GM12873 (cell line): ENCODE data around the gene GANAB.

Source experiments
- TF ChIP-seq, protein P1 (sequence below): IDR thresholded peaks from 2 replicates; pipeline ENCODE4 v1.5.1; 2012; ENCODE audit warnings: low read depth, mild to moderate bottlenecking, moderate library complexity, low read length, control low read depth; ENCODE audit not compliant: insufficient read depth; ENCODE audit errors: missing control alignments

GANAB gene

DNA sequence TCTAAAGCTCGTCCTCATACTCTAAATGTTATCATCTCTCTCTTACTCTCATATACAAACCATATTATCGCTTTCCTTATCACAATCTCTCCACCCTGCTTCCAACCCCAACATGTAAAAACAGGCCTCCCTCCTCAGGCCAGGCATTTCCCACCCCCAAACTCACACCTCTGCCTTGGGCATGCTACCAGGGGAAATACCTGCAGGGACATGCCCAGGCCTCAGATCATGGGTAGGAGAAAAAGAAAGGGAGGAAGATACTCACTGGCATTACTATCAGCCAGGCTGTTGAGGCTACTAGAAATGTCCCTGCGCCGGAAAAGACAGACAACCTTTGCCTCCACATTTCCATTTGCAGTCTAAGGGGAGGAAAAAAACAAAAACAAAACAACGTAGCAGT, 46.5 kb downstream of the GANAB start:
- TF ChIP-seq, protein P1, sequence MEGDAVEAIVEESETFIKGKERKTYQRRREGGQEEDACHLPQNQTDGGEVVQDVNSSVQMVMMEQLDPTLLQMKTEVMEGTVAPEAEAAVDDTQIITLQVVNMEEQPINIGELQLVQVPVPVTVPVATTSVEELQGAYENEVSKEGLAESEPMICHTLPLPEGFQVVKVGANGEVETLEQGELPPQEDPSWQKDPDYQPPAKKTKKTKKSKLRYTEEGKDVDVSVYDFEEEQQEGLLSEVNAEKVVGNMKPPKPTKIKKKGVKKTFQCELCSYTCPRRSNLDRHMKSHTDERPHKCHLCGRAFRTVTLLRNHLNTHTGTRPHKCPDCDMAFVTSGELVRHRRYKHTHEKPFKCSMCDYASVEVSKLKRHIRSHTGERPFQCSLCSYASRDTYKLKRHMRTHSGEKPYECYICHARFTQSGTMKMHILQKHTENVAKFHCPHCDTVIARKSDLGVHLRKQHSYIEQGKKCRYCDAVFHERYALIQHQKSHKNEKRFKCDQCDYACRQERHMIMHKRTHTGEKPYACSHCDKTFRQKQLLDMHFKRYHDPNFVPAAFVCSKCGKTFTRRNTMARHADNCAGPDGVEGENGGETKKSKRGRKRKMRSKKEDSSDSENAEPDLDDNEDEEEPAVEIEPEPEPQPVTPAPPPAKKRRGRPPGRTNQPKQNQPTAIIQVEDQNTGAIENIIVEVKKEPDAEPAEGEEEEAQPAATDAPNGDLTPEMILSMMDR = no peak

DNA sequence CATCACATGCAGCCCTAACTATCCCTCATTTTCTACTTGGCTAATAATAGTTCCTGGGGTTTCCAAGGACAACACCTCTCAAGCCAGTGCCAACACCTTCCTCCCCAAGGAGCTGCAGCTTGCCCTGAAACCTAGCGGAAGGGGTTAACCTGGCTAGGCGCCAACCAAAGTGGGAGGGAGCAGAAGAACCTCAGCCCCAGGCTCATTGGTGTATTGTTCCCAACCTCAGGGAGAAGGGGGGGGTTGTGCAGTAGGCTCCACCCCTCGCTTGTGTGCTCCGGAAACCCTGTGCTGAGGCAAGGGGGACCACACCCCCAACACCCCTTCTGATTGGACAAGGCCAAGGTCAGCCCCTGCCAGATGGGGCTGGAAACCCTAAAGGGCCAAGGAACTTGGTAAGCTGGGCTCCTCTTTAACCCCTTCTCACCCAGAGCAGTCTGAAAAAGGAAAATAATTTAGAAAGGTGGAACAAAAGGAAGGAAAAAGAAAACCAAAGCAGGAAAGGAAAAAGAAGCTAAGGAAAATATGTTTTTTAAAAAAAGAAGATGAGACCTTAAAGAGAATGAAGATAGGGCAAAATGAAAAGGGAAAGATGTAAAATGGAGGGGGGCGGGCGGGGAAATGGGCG, 47.2 kb downstream of the GANAB start:
- TF ChIP-seq, protein P1 = no peak

DNA sequence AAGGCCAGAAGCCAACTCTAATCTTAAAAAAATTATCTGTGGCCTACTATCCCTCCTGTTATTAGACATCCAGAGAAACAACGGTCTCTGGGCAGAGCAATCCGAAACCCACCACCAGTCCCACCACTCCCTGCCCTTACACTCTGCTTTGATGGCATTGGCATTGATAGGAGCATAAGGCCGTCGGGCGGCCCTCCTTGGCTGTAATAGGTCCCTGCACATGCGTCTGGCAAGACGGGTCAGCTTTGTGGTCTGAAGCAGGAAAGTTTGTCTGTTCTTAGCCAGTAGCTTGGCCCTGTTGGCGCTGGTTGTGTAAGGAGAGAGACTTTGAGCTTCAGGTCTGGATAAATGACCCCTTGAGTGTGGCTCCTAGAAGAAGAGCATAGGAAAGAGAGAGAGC, 51.3 kb downstream of the GANAB start:
- TF ChIP-seq, protein P1 = no peak

DNA sequence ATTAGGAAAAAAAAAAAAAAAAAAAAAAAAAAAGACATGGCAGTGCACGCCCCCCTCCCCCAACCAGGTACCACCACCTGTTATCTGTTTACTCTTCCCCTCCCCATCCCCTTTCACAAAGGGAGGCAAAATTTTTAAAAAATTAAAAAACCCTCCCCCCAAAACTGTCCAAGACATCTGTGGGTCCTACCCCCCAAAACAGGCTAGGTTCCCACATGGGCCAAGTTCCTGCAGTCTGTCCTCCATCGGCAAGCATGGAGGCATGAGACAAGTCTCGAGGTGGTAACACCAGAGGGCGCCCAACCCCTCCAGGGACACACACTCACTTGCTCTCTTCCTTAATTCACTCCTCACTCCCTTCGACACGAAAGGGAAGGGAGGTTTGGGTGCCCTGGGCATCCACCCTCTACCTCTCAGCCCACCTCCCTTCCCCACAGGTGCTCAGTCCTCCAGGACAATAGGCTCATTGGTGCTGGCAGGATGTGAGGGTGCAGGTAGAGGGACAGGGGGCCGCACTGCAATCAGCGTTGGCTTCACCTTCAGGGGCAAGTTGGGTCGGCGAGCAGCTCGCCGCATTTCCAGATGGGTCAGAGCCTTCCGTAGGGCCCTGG, 52.9 kb downstream of the GANAB start:
- TF ChIP-seq, protein P1 = peak; percentile 82

DNA sequence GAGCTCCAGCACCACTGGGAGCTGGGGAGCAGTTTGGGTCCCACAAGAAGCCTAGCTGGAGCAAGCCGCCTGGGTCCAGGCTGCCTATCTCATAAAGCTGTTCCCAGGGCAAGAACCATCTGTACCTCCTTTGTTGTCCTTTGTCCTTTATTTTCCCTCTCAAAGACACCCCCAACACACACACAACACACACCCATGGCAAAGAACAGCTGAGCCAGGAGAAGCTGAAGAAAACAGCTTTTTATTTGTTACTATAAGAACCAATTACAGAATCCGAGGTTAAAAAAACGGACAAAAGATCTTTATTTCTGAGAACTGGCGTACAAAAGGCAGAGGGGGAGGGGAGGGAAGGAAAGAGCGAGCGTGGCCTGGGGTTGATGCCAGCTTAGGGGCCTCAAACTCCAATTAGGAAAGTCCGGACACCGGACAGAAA, 53.4 kb downstream of the GANAB start:
- TF ChIP-seq, protein P1 = no peak

DNA sequence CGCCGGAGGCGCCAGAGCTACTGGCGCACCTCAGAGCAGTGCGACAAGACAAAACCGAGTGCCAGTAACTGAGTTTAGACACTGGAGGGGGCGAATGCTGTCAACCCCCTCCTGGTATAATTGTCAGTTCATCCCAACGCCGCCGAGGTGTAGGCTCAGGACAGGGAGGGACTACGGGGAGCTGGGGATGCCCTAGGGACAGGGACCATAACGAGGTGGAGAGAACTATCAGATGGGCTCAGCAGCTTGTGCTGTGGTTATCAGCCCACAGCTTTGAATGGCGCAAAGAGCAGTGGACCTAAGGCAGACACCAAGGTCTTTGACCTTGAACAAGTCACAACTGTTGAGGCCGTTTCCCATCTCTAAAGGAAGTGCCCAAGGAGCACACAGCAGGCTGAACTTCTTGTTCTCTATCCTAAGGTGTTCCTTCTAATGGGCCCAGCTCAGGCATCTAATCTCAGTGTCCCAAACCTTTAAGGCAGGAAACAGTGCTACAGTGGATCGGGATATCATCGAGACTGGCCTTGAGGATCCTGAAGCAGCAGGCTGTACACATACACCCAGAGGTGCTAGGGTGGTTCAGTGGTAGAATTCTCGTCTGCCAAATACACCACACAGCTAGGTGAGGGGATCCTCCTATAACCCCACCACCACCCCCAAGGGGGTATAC, 54.1 kb downstream of the GANAB start:
- TF ChIP-seq, protein P1 = no peak

DNA sequence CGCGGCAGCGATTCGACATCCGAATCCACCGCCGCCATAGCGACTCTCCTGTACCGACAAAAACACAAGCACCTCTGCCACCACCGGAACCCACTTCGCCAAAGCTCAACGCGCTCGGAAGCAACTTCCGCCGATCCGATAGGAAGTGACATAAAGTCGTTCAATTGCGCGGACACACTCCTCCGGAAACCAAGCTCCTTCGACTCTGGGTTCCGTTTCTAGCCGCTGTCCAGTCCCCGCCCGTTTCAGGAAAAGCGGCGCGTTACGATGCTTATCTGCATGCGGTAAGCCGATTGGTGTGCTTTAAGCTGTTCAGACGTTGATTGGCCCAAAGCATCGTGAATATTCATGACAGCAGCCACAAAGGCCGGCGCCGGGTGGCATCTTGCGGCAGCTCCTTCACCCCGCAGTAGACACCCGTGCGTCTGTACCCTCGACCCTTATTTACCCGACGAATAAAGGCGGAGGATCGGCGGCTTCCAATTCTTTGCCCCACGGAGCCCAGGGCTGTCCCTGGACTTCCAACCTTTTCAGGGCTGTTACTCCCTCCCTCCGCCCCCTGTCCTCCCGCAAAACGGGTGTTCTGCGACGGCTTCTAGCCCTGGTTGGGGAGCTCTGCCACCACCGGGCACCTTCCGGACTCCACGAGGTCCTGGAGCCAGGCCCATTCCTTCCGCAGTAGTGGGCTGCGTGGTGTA, 54.8 kb downstream of the GANAB start, which contains the start of gene TUT1:
TSS of gene TUT1 (minus strand) at position 76 of the 698 bp plus-strand sequence. CDS start at position 38, 38 bp downstream.
- TF ChIP-seq, protein P1 = no peak
